Smooth muscle cell (in vitro differentiated cells): Measurements from ENCODE around the gene DIO1. TPM values are rescaled to one million over a fixed set of nuclear protein-coding genes. Genes with fewer than 3 reads are reported as not detected.

ENCODE experiments used
- DNase-seq: peaks from one replicate; lab custom pipeline; 2025; ENCODE audit not compliant: unreplicated experiment; lab: John Stamatoyannopoulos, UW
- H2AFZ ChIP-seq: fragments of 200-600 bp; sonication (generic); 2 replicates; pipeline ENCODE4 v1.6.0; 2016; ENCODE audit warnings: antibody characterized with exemption, low read depth, mild to moderate bottlenecking
- H3F3A ChIP-seq: fragments of 200-600 bp; sonication (generic); 2 replicates; pipeline ENCODE4 v1.6.0; 2017; ENCODE audit warnings: antibody characterized with exemption, low read depth
- H3K27ac ChIP-seq: fragments of 200-600 bp; sonication (generic); 2 replicates; pipeline ENCODE4 v1.5.1; 2016; ENCODE audit warnings: low read depth, mild to moderate bottlenecking
- H3K27me3 ChIP-seq: fragments of 200-600 bp; sonication (generic); 2 replicates; pipeline ENCODE4 v1.6.1; 2016; ENCODE audit warnings: low read depth, mild to moderate bottlenecking
- H3K36me3 ChIP-seq: fragments of 200-600 bp; sonication (generic); 2 replicates; pipeline ENCODE4 v1.5.1; 2016; ENCODE audit warnings: low read depth
- H3K4me1 ChIP-seq: fragments of 200-600 bp; sonication (generic); 2 replicates; pipeline ENCODE4 v1.5.1; 2016; ENCODE audit warnings: low read depth
- H3K4me2 ChIP-seq: fragments of 200-600 bp; sonication (generic); 2 replicates; pipeline ENCODE4 v1.6.0; 2016; ENCODE audit warnings: mild to moderate bottlenecking
- H3K4me3 ChIP-seq: fragments of 200-600 bp; sonication (generic); 2 replicates; pipeline ENCODE4 v1.5.1; 2016; ENCODE audit warnings: mild to moderate bottlenecking
- H3K79me2 ChIP-seq: fragments of 200-600 bp; sonication (generic); 2 replicates; pipeline ENCODE4 v1.6.0; 2016; ENCODE audit warnings: low read depth, mild to moderate bottlenecking
- H3K9ac ChIP-seq: fragments of 200-600 bp; sonication (generic); 2 replicates; pipeline ENCODE4 v1.6.0; 2016; ENCODE audit warnings: low read depth
- H3K9me3 ChIP-seq: fragments of 200-600 bp; sonication (generic); replicated peaks from 2 replicates; pipeline ENCODE4 v1.5.1; 2016; ENCODE audit warnings: low read depth
- H4K20me1 ChIP-seq: fragments of 200-600 bp; sonication (generic); 2 replicates; pipeline ENCODE4 v1.6.0; 2016; ENCODE audit warnings: low read depth
- CTCF ChIP-seq: fragments of 200-600 bp; sonication (generic); IDR thresholded peaks from 2 replicates; pipeline ENCODE4 v1.5.1; 2017; ENCODE audit warnings: borderline replicate concordance, mild to moderate bottlenecking, antibody characterized with exemption; ENCODE audit not compliant: insufficient read depth, poor library complexity, severe bottlenecking
- WGBS: methylation state at CpG from one replicate; pipeline ENCODE4 v1.1.7; 2016; ENCODE audit warnings: low lambda C conversion rate; 5-methylcytosine and 5-hydroxymethylcytosine counted together
- polyA plus RNA-seq: library from polyadenylated mRNA; unstranded; fragments of >200 nt; fragmentation: Nextera tagmentation; extraction: Ambion mirVana; gene quantifications from 2 replicates; pipeline ENCODE4 v1.2.1, GENCODE V29; 2016
- total RNA-seq: library from RNA; depleted of rRNA; stranded (reverse); fragments of >200 nt; gene quantifications from 2 replicates; pipeline ENCODE4 v1.2.3, GENCODE V29; 2014

The DIO1 gene
- total and polyA plus RNA-seq, 2 experiments from 2014 or later: 0.16 TPM; not detected in 1

GRCh38 chr1:53949023-53949990 is 55.3 kb downstream of the DIO1 start:
- peaks cover 65% of the 10 kb centered on the region for H3K79me2 ChIP-seq

GRCh38 chr1:53951697-53952096 is 57.7 kb downstream of the DIO1 start:
- peaks cover 63% of the 10 kb centered on the region for H3K79me2 ChIP-seq
- peaks cover 6% of the 10 kb centered on the region for H3K36me3 ChIP-seq
- no peak overlapping the region for H3K4me2 ChIP-seq
- no peak overlapping the region for H3K9ac ChIP-seq
- no peaks in the 10 kb centered on the region for H3K9me3 ChIP-seq
- peaks cover 60% of the 10 kb centered on the region for H4K20me1 ChIP-seq
- H3F3A ChIP-seq: peaks cover 4% of the 10 kb centered on the region
- DNase-seq: no peak
- H3K4me1 ChIP-seq: peaks cover 16% of the 10 kb centered on the region
- no peak overlapping the region for H2AFZ ChIP-seq
- no peaks in the 10 kb centered on the region for H3K27me3 ChIP-seq
- TF ChIP-seq CTCF: no peak
- WGBS: 96% methylated on average over 5 of the region's 5 CpGs
- H3K4me3 ChIP-seq: no peak overlapping the region
- no peak overlapping the region for H3K27ac ChIP-seq

More at GRCh38 chr1:53949023-53949990, 55.3 kb downstream of the DIO1 start:
- 96% methylated on average over 4 of the region's 4 CpGs for WGBS
- H3K27ac ChIP-seq: no peak overlapping the region
- H3K9me3 ChIP-seq: no peaks in the 10 kb centered on the region
- no peak for DNase-seq
- H4K20me1 ChIP-seq: peaks cover 52% of the 10 kb centered on the region
- TF ChIP-seq CTCF: peak; percentile 58
- H3K36me3 ChIP-seq: peaks cover 6% of the 10 kb centered on the region
- H3F3A ChIP-seq: no peaks in the 10 kb centered on the region
- H3K27me3 ChIP-seq: no peaks in the 10 kb centered on the region
- no peak overlapping the region for H3K4me3 ChIP-seq
- H3K4me1 ChIP-seq: peaks cover 9% of the 10 kb centered on the region
- no peak overlapping the region for H3K4me2 ChIP-seq
- H3K9ac ChIP-seq: no peak overlapping the region
- H2AFZ ChIP-seq: no peak overlapping the region

GRCh38 chr1:53954128-53954527 is 60.1 kb downstream of the DIO1 start:
- peaks cover 4% of the 10 kb centered on the region for H3F3A ChIP-seq
- no peaks in the 10 kb centered on the region for H3K27me3 ChIP-seq
- peaks cover 16% of the 10 kb centered on the region for H3K4me1 ChIP-seq
- no peak overlapping the region for H3K27ac ChIP-seq
- no peak overlapping the region for H3K9ac ChIP-seq
- peaks cover 56% of the 10 kb centered on the region for H4K20me1 ChIP-seq
- H3K79me2 ChIP-seq: peaks cover 39% of the 10 kb centered on the region
- H2AFZ ChIP-seq: no peak overlapping the region
- no peak overlapping the region for H3K4me2 ChIP-seq
- TF ChIP-seq CTCF: no peak
- DNase-seq: no peak
- H3K9me3 ChIP-seq: no peaks in the 10 kb centered on the region
- no peak overlapping the region for H3K4me3 ChIP-seq
- 92% methylated on average over 2 of the region's 2 CpGs for WGBS
- peaks cover 6% of the 10 kb centered on the region for H3K36me3 ChIP-seq
